Smooth muscle cell (in vitro differentiated cells): ENCODE data around the gene PALLD. TPM values are rescaled to one million over a fixed set of nuclear protein-coding genes. Genes with fewer than 3 reads are reported as not detected.

Experiments used
- DNase-seq: peaks from one replicate; lab custom pipeline; 2025; ENCODE audit not compliant: unreplicated experiment; lab: John Stamatoyannopoulos, UW
- H2AFZ ChIP-seq: fragments of 200-600 bp; sonication (generic); 2 replicates; pipeline ENCODE4 v1.6.0; 2016; ENCODE audit warnings: antibody characterized with exemption, low read depth, mild to moderate bottlenecking
- H3F3A ChIP-seq: fragments of 200-600 bp; sonication (generic); 2 replicates; pipeline ENCODE4 v1.6.0; 2017; ENCODE audit warnings: antibody characterized with exemption, low read depth
- H3K27ac ChIP-seq: fragments of 200-600 bp; sonication (generic); 2 replicates; pipeline ENCODE4 v1.5.1; 2016; ENCODE audit warnings: low read depth, mild to moderate bottlenecking
- H3K27me3 ChIP-seq: fragments of 200-600 bp; sonication (generic); 2 replicates; pipeline ENCODE4 v1.6.1; 2016; ENCODE audit warnings: low read depth, mild to moderate bottlenecking
- H3K36me3 ChIP-seq: fragments of 200-600 bp; sonication (generic); 2 replicates; pipeline ENCODE4 v1.5.1; 2016; ENCODE audit warnings: low read depth
- H3K4me1 ChIP-seq: fragments of 200-600 bp; sonication (generic); 2 replicates; pipeline ENCODE4 v1.5.1; 2016; ENCODE audit warnings: low read depth
- H3K4me2 ChIP-seq: fragments of 200-600 bp; sonication (generic); 2 replicates; pipeline ENCODE4 v1.6.0; 2016; ENCODE audit warnings: mild to moderate bottlenecking
- H3K4me3 ChIP-seq: fragments of 200-600 bp; sonication (generic); 2 replicates; pipeline ENCODE4 v1.5.1; 2016; ENCODE audit warnings: mild to moderate bottlenecking
- H3K79me2 ChIP-seq: fragments of 200-600 bp; sonication (generic); 2 replicates; pipeline ENCODE4 v1.6.0; 2016; ENCODE audit warnings: low read depth, mild to moderate bottlenecking
- H3K9ac ChIP-seq: fragments of 200-600 bp; sonication (generic); 2 replicates; pipeline ENCODE4 v1.6.0; 2016; ENCODE audit warnings: low read depth
- H3K9me3 ChIP-seq: fragments of 200-600 bp; sonication (generic); replicated peaks from 2 replicates; pipeline ENCODE4 v1.5.1; 2016; ENCODE audit warnings: low read depth
- H4K20me1 ChIP-seq: fragments of 200-600 bp; sonication (generic); 2 replicates; pipeline ENCODE4 v1.6.0; 2016; ENCODE audit warnings: low read depth
- CTCF ChIP-seq: fragments of 200-600 bp; sonication (generic); IDR thresholded peaks from 2 replicates; pipeline ENCODE4 v1.5.1; 2017; ENCODE audit warnings: borderline replicate concordance, mild to moderate bottlenecking, antibody characterized with exemption; ENCODE audit not compliant: insufficient read depth, poor library complexity, severe bottlenecking
- WGBS: methylation state at CpG from one replicate; pipeline ENCODE4 v1.1.7; 2016; ENCODE audit warnings: low lambda C conversion rate; 5-methylcytosine and 5-hydroxymethylcytosine counted together
- polyA plus RNA-seq: library from polyadenylated mRNA; unstranded; fragments of >200 nt; fragmentation: Nextera tagmentation; extraction: Ambion mirVana; gene quantifications from 2 replicates; pipeline ENCODE4 v1.2.1, GENCODE V29; 2016
- total RNA-seq: library from RNA; depleted of rRNA; stranded (reverse); fragments of >200 nt; gene quantifications from 2 replicates; pipeline ENCODE4 v1.2.3, GENCODE V29; 2014

PALLD gene
- total and polyA plus RNA-seq, 2 experiments from 2014 or later, result 354 to 415 TPM

GRCh38 chr4:168813890-168814289 lies 317.0 kb downstream of the PALLD start:
- H3K79me2 ChIP-seq, result peaks cover 65% of the 10 kb centered on the region
- H3K27me3 ChIP-seq, result no peaks in the 10 kb centered on the region
- TF ChIP-seq CTCF, result no peak
- H3K36me3 ChIP-seq, result no peaks in the 10 kb centered on the region
- no peaks in the 10 kb centered on the region for H3K9me3 ChIP-seq
- H3K9ac ChIP-seq, result no peak overlapping the region
- WGBS, result 79% methylated on average over 3 of the region's 3 CpGs
- peaks cover 50% of the 10 kb centered on the region for H3F3A ChIP-seq
- peaks cover 53% of the 10 kb centered on the region for H3K4me1 ChIP-seq
- no peak overlapping the region for H2AFZ ChIP-seq
- no peak overlapping the region for H3K4me3 ChIP-seq
- no peak overlapping the region for H3K4me2 ChIP-seq
- peak overlapping the region; percentile 94 for H3K27ac ChIP-seq
- H4K20me1 ChIP-seq, result no peaks in the 10 kb centered on the region
- no peak for DNase-seq

- no peaks in the 10 kb centered on the region for H4K20me1 ChIP-seq
- TF ChIP-seq CTCF, result no peak
- H3K27ac ChIP-seq, result peak overlapping the region; percentile 94
- WGBS, result 47% methylated on average over 13 of the region's 13 CpGs
- no peak overlapping the region for H2AFZ ChIP-seq
- peak overlapping the region; percentile 27 for H3K9ac ChIP-seq
- H3K4me3 ChIP-seq, result peak overlapping the region; percentile 36
- peaks cover 68% of the 10 kb centered on the region for H3K79me2 ChIP-seq
- H3K4me1 ChIP-seq, result peaks cover 65% of the 10 kb centered on the region
- H3K36me3 ChIP-seq, result no peaks in the 10 kb centered on the region
- H3F3A ChIP-seq, result peaks cover 52% of the 10 kb centered on the region
- peak overlapping the region; percentile 82 for H3K4me2 ChIP-seq
- H3K27me3 ChIP-seq, result no peaks in the 10 kb centered on the region
- H3K9me3 ChIP-seq, result no peaks in the 10 kb centered on the region
- DNase-seq, result no peak
These were observed 318.8 kb downstream of the PALLD start for GRCh38 chr4:168815379-168816345.

GRCh38 chr4:168817370-168817769 lies 320.5 kb downstream of the PALLD start:
- H3F3A ChIP-seq, result peaks cover 37% of the 10 kb centered on the region
- H3K4me1 ChIP-seq, result peaks cover 59% of the 10 kb centered on the region
- no peak for TF ChIP-seq CTCF
- H3K27me3 ChIP-seq, result no peaks in the 10 kb centered on the region
- no peaks in the 10 kb centered on the region for H4K20me1 ChIP-seq
- H3K27ac ChIP-seq, result peak overlapping the region; percentile 94
- peak overlapping the region; percentile 36 for H3K4me3 ChIP-seq
- no peaks in the 10 kb centered on the region for H3K36me3 ChIP-seq
- 37% methylated on average over 2 of the region's 2 CpGs for WGBS
- DNase-seq, result no peak
- no peak overlapping the region for H2AFZ ChIP-seq
- H3K4me2 ChIP-seq, result peak overlapping the region; percentile 82
- peaks cover 79% of the 10 kb centered on the region for H3K79me2 ChIP-seq
- H3K9ac ChIP-seq, result peak overlapping the region; percentile 36
- H3K9me3 ChIP-seq, result no peaks in the 10 kb centered on the region

GRCh38 chr4:168822481-168822880 lies 325.6 kb downstream of the PALLD start:
- no peaks in the 10 kb centered on the region for H4K20me1 ChIP-seq
- H2AFZ ChIP-seq, result no peak overlapping the region
- H3K36me3 ChIP-seq, result no peaks in the 10 kb centered on the region
- H3K9me3 ChIP-seq, result no peaks in the 10 kb centered on the region
- DNase-seq, result no peak
- no peak overlapping the region for H3K27ac ChIP-seq
- 89% methylated on average over 5 of the region's 5 CpGs for WGBS
- H3K4me2 ChIP-seq, result no peak overlapping the region
- H3K27me3 ChIP-seq, result no peaks in the 10 kb centered on the region
- H3K4me3 ChIP-seq, result no peak overlapping the region
- H3F3A ChIP-seq, result peaks cover 25% of the 10 kb centered on the region
- H3K4me1 ChIP-seq, result peaks cover 33% of the 10 kb centered on the region
- no peak for TF ChIP-seq CTCF
- H3K79me2 ChIP-seq, result peaks cover 93% of the 10 kb centered on the region
- H3K9ac ChIP-seq, result no peak overlapping the region
